Activated naive CD4-positive, alpha-beta T cell treated with anti-CD3 and anti-CD28 coated beads, Interleukin-2, amount 50 U/mL, for 24 hours (primary cell): ENCODE measurements around the gene GPR42.
"Not testable (repeated sequence)": the region's sequence is repeated elsewhere in the genome, so short reads cannot be mapped to it uniquely, and the experiment has no call there.

Experiments
- H3K27ac Mint-ChIP-seq: one replicate; pipeline ENCODE4 v1.8.0; 2021; ENCODE audit warnings: mild to moderate bottlenecking, mixed read lengths
- H3K27me3 Mint-ChIP-seq: one replicate; pipeline ENCODE4 v1.8.0; 2021; ENCODE audit warnings: mixed read lengths
- H3K36me3 Mint-ChIP-seq: one replicate; pipeline ENCODE4 v1.8.0; 2021; ENCODE audit warnings: mixed read lengths
- H3K4me1 Mint-ChIP-seq: one replicate; pipeline ENCODE4 v1.8.0; 2021; ENCODE audit warnings: mixed read lengths
- H3K4me3 Mint-ChIP-seq: one replicate; pipeline ENCODE4 v1.8.0; 2021; ENCODE audit warnings: mild to moderate bottlenecking, mixed read lengths
- H3K9me3 Mint-ChIP-seq: one replicate; pipeline ENCODE4 v1.8.0; 2021; ENCODE audit warnings: mixed read lengths

The GPR42 gene

DNA sequence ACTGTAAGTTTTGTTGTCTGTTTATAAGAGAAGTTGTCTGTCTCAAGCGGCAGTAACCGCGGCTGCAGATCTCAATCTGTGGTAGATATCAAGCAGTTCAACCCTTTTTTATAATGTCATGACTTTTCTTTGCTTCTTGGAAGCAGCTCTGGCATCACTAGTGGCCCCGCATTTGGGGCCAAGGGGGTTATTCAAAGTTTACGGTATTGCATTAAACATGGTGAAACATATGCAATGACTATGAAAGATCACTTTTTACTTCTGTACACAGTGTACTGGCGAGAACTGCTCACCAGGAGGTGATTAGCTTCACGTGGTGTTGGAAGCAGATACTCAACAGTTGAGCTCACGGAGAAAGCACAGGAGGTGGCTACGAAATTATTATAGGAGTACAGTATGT is 17.2 kb upstream of the GPR42 start:
- no peak overlapping the region for H3K4me3 Mint-ChIP-seq
- no peak overlapping the region for H3K27ac Mint-ChIP-seq
- H3K36me3 Mint-ChIP-seq, result no peaks in the 10 kb centered on the region
- H3K9me3 Mint-ChIP-seq, result no peaks in the 10 kb centered on the region
- peaks cover 13% of the 10 kb centered on the region for H3K4me1 Mint-ChIP-seq
- no peaks in the 10 kb centered on the region for H3K27me3 Mint-ChIP-seq

- no peak overlapping the region for H3K4me3 Mint-ChIP-seq
- H3K9me3 Mint-ChIP-seq, result no peaks in the 10 kb centered on the region
- no peaks in the 10 kb centered on the region for H3K36me3 Mint-ChIP-seq
- no peak overlapping the region for H3K27ac Mint-ChIP-seq
- H3K4me1 Mint-ChIP-seq, result peaks cover 13% of the 10 kb centered on the region
- H3K27me3 Mint-ChIP-seq, result no peaks in the 10 kb centered on the region
Measured at GRCh38 chr19:35354898-35355297, 16.0 kb upstream of the GPR42 start.

GRCh38 chr19:35355791-35356460 is 14.9 kb upstream of the GPR42 start:
- Mint-ChIP-seq H3K4me3 (no peak overlapping the region), H3K36me3 (no peaks in the 10 kb centered on the region), H3K27me3 (no peaks in the 10 kb centered on the region), H3K27ac (no peak overlapping the region), H3K9me3 (no peaks in the 10 kb centered on the region), H3K4me1 (peaks cover 13% of the 10 kb centered on the region)

GRCh38 chr19:35357867-35358573 is 12.8 kb upstream of the GPR42 start, which contains the start of gene FFAR3:
Gene FFAR3 (plus strand): TSS chr19:35358460. CDS start chr19:35358891, 431 bp downstream.
- H3K27me3 Mint-ChIP-seq, result no peaks in the 10 kb centered on the region
- H3K36me3 Mint-ChIP-seq, result no peaks in the 10 kb centered on the region
- H3K27ac Mint-ChIP-seq, result no peak within 1 kb of the TSS
- no peaks in the 10 kb centered on the region for H3K9me3 Mint-ChIP-seq
- H3K4me1 Mint-ChIP-seq, result peaks cover 8% of the 10 kb centered on the region
- peak within 1 kb of the TSS; percentile 45 for H3K4me3 Mint-ChIP-seq

DNA sequence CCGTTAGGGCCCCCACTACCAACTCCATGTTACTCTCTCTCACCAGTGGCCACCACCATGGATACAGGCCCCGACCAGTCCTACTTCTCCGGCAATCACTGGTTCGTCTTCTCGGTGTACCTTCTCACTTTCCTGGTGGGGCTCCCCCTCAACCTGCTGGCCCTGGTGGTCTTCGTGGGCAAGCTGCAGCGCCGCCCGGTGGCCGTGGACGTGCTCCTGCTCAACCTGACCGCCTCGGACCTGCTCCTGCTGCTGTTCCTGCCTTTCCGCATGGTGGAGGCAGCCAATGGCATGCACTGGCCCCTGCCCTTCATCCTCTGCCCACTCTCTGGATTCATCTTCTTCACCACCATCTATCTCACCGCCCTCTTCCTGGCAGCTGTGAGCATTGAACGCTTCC is 12.0 kb upstream of the GPR42 start:
- H3K4me3 Mint-ChIP-seq, H3K36me3 Mint-ChIP-seq, H3K4me1 Mint-ChIP-seq, H3K27ac Mint-ChIP-seq, H3K27me3 Mint-ChIP-seq, H3K9me3 Mint-ChIP-seq: not testable (repeated sequence)

DNA sequence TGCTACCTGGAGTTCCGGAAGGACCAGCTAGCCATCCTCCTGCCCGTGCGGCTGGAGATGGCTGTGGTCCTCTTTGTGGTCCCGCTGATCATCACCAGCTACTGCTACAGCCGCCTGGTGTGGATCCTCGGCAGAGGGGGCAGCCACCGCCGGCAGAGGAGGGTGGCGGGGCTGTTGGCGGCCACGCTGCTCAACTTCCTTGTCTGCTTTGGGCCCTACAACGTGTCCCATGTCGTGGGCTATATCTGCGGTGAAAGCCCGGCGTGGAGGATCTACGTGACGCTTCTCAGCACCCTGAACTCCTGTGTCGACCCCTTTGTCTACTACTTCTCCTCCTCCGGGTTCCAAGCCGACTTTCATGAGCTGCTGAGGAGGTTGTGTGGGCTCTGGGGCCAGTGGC is 11.5 kb upstream of the GPR42 start:
- H3K36me3 Mint-ChIP-seq, H3K27ac Mint-ChIP-seq, H3K9me3 Mint-ChIP-seq, H3K27me3 Mint-ChIP-seq, H3K4me3 Mint-ChIP-seq, H3K4me1 Mint-ChIP-seq: not testable (repeated sequence)

DNA sequence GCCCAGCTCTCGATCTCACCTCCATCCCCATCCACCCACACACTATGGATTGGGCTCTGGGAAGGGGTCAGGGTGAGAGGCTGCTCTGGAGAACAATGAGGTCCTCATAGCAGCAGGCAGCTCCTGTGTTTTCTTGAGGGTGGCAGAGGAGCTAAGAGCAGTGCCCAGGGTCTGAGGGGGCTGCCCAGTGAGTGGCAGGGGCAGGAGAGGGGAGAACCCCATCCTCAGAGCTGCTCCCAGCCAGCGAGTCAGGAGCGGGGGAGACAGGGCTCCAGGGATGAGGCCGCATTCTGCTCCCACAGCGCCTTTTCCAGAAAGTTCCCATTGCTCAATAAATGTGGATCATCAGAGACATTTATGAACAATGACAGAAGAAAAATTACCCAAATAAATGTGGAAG is 10.8 kb upstream of the GPR42 start:
- H3K36me3 Mint-ChIP-seq, H3K27ac Mint-ChIP-seq, H3K4me3 Mint-ChIP-seq, H3K4me1 Mint-ChIP-seq, H3K9me3 Mint-ChIP-seq, H3K27me3 Mint-ChIP-seq: not testable (repeated sequence)

DNA sequence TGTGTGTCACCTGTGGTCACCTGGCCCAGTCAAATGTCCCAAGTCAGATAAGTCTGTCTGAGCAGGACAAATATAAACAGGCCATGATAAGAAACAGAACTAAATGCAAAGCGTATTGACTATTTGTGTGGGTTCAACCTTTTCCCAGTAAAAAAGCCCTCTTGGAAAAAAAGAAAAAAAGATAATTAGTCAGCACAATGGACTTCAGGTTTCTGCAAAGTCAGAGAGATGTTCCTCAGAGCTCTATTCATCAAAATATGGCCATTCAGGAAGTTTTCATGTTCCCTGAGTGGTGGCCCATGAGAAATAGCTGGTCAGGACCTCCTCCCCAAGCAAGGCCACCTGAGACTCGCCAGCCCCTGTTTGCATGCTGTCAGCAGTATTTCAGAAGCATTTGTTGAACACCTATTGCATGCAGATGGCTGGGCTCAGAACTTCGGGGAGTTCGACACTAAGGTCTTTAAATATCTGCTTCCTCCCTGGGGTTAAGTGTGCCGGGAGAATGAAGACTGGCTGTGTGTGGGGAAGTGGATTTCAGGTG is 9.9 kb upstream of the GPR42 start:
- Mint-ChIP-seq H3K27me3 (no peaks in the 10 kb centered on the region), H3K9me3 (no peaks in the 10 kb centered on the region), H3K27ac (no peak overlapping the region), H3K4me1 (peaks cover 8% of the 10 kb centered on the region), H3K4me3 (no peak overlapping the region), H3K36me3 (no peaks in the 10 kb centered on the region)

DNA sequence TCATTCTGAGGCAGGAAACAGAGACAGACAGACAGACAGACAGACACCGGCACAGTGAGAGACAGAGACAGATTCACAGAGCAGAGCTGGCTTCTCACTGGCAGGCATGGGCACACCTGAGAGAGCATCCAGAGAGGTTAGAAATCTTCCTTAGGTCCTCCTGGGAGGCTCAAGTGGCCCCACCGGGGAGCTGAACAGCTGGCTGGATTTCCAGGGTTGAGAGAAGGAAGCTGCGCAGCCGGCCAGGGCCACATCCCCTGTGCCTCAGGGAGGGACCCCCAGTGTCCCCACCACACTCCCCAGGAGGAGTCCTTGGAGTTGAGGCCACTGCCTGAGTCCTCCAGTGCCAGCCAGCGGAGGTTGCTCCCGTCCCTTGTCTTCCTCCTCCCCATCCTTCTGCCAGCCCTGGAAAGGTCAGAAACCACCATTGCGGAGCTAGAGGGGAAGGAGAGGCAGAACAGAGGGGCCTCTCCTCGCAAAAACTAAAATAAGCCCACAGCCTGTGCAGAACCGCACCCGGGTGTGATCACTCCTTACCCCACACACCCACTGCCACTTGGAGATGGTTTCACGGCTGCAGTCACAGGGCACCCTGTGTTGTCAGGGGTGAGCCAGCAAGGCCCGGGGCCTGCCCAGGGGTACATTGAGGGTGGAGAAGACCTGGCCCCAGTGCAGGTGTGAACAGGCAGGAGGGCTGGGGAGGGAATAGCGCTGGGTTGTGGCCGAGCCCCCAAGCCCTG is 8.4 kb upstream of the GPR42 start:
- H3K27ac Mint-ChIP-seq, result no peak overlapping the region
- H3K27me3 Mint-ChIP-seq, result no peaks in the 10 kb centered on the region
- H3K4me1 Mint-ChIP-seq, result peaks cover 8% of the 10 kb centered on the region
- no peak overlapping the region for H3K4me3 Mint-ChIP-seq
- no peaks in the 10 kb centered on the region for H3K36me3 Mint-ChIP-seq
- no peaks in the 10 kb centered on the region for H3K9me3 Mint-ChIP-seq

DNA sequence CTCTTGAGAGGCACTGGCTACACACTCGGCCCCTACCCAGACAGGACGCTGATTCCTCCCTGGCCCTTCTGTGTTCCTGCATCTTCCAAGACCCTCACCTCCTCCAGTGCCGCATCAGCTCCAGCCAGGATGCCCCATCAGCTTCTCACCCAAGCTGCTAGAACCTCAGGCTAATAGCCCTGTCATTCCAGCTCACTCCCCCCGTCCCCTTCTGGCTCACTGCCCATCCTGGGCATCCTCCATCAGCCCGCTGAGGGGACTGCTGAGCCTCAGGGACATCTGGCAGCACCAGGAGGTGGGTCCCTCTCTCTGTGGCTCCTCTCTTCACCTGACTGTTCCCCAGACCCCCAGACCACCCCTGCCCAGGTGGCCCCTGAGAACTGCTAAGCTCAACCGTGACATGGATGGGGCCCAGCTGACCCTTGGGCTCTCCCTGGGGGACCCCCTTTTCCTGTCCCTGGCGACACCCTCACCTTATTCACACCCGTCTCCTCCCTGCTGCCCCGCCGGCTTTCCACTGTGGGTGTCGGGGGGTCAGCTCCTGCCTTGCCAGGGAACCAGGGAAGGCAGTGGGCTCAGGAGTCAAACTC is 7.8 kb upstream of the GPR42 start:
- Mint-ChIP-seq H3K36me3 (no peaks in the 10 kb centered on the region), H3K9me3 (no peaks in the 10 kb centered on the region), H3K4me1 (peaks cover 3% of the 10 kb centered on the region), H3K27me3 (no peaks in the 10 kb centered on the region), H3K27ac (peak overlapping the region; percentile 30), H3K4me3 (no peak overlapping the region)

DNA sequence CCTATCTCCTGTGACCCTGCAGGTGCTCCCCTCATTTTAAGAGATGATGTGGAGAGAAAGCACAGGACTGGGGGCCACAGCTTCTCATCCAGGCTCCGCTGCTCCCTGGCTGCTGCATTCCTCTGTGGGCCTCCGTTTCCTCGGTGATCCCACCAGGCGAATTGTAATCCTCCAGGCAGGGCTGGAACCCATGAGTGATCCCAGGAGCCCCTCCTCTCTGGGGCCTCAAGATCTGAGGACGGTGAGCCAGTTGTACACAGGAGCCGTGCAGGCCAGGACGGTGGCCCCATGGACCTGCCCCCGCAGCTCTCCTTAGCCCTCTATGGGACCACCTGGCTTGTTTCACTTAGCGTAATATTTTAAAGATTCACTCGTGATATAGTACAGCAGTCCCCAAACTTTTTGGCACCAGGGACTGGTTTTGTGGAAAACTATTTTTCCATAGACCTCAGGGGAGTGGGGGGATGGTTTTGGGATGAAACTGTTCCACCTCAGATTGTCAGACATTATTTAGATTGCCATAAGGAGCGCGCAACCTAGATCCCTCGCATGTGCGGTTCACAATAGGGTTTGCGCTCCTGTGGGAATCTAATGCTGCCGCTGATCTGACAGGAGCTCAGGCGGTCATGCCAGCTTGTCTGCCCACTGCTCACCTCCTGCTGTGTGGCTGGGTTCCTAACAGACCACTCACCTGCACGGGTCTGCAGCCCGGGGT is 7.0 kb upstream of the GPR42 start:
- no peaks in the 10 kb centered on the region for H3K4me1 Mint-ChIP-seq
- H3K4me3 Mint-ChIP-seq, result no peak overlapping the region
- no peaks in the 10 kb centered on the region for H3K36me3 Mint-ChIP-seq
- H3K27me3 Mint-ChIP-seq, result no peaks in the 10 kb centered on the region
- H3K9me3 Mint-ChIP-seq, result no peaks in the 10 kb centered on the region
- H3K27ac Mint-ChIP-seq, result no peak overlapping the region

DNA sequence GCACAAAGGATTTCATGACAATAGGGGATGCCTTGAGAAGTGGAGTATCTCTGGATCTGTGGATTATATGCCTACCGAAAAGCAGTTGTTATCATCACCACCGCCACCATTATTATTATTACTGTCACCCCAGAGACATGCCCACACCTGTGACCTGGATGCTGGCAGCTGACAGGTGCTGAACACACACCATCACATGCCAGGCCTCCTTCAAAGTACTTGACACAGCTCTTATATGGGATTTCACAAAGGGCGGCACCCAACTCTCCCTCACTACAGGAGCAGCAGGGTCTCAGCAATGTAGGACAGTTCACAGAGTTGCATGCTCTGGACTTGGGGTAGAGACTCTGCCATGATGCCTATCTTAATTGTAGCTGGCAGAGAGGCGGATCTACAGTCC is 5.6 kb upstream of the GPR42 start:
- Mint-ChIP-seq H3K36me3 (no peaks in the 10 kb centered on the region), H3K27ac (no peak overlapping the region), H3K9me3 (no peaks in the 10 kb centered on the region), H3K4me1 (no peaks in the 10 kb centered on the region), H3K4me3 (no peak overlapping the region), H3K27me3 (no peaks in the 10 kb centered on the region)

- no peaks in the 10 kb centered on the region for H3K27me3 Mint-ChIP-seq
- no peaks in the 10 kb centered on the region for H3K4me1 Mint-ChIP-seq
- no peak overlapping the region for H3K27ac Mint-ChIP-seq
- no peaks in the 10 kb centered on the region for H3K36me3 Mint-ChIP-seq
- no peak overlapping the region for H3K4me3 Mint-ChIP-seq
- H3K9me3 Mint-ChIP-seq, result no peaks in the 10 kb centered on the region
Measured at GRCh38 chr19:35368378-35368777, 2.5 kb upstream of the GPR42 start.

- Mint-ChIP-seq H3K36me3 (no peaks in the 10 kb centered on the region), H3K4me3 (no peak overlapping the region), H3K27ac (no peak overlapping the region), H3K4me1 (no peaks in the 10 kb centered on the region), H3K27me3 (no peaks in the 10 kb centered on the region), H3K9me3 (no peaks in the 10 kb centered on the region)
Measured at GRCh38 chr19:35369522-35369921, 1.3 kb upstream of the GPR42 start.

DNA sequence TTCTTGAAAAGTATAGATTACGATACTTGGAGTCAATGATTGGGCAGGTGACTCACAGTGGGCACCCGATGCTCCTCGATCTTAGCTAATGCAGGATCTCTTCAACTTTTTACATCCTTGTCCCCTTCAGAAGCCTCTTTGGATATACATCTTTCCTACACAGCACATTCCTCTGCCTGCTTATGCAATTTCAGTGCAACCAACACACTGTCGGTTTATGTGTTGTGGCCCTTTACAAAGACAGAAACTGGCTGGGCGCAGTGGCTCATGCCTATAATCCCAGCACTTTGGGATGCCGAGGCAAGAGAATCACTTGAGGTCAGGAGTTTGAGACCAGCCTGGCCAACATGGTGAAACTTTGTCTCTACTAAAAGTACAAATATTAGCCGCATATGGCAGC is 2.6 kb downstream of the GPR42 start:
- no peaks in the 10 kb centered on the region for H3K4me1 Mint-ChIP-seq
- no peaks in the 10 kb centered on the region for H3K36me3 Mint-ChIP-seq
- H3K27me3 Mint-ChIP-seq, result peaks cover 2% of the 10 kb centered on the region
- no peak overlapping the region for H3K27ac Mint-ChIP-seq
- no peaks in the 10 kb centered on the region for H3K9me3 Mint-ChIP-seq
- no peak overlapping the region for H3K4me3 Mint-ChIP-seq
